Upper lobe of left lung (tissue), 4 donors: ENCODE measurements around the gene GRB10.

Source experiments
- CTCF ChIP-seq, 6 experiments: fragments of 450-650 bp in 4 of 6; fragments of 200-600 bp in 2 of 6; sonication (generic) in 2 of 6; IDR thresholded peaks; one replicate each; pipeline ENCODE4 v1.5.1; 2016 to 2019; ENCODE audit warnings: antibody characterized with exemption in 6 of 6
- POLR2A ChIP-seq, 4 donors: fragments of 450-650 bp; IDR thresholded peaks; one replicate each; pipeline ENCODE4 v1.5.1; 2016 to 2017; ENCODE audit warnings: antibody characterized with exemption in 4 of 4, mild to moderate bottlenecking in 2 of 4

- TF ChIP-seq CTCF (IDR thresholded peaks at IDR 0.05) (no peak), POLR2A (IDR thresholded peaks at IDR 0.05) (no peak)
Observed at GRCh38 chr7:50778189-50778588, 4.5 kb downstream of the GRB10 start.
